ENCODE data around the gene BTBD1.

GRCh38 chr15:83109532-83109931 lies 42.5 kb upstream of the BTBD1 start:
- TF ChIP-seq EZH2 (IDR thresholded peaks at IDR 0.05; ENCODE audit: borderline replicate concordance) = no peak
- no peak for TF ChIP-seq CTCF (IDR thresholded peaks at IDR 0.05; ENCODE audit: poor library complexity)
- TF ChIP-seq EZH2phosphoT487 (IDR thresholded peaks at IDR 0.05; ENCODE audit: low read depth, severe bottlenecking, unreplicated experiment) = no peak

All from hepatocyte (in vitro differentiated cells).